IMR-90 (cell line): ENCODE measurements around the gene DMD. TPM values are rescaled to one million over a fixed set of nuclear protein-coding genes. Genes with fewer than 3 reads are reported as not detected.

ENCODE experiments used
- ATAC-seq: fragments of 200-7000 bp; cut with Tn5 transposase; 2 replicates; pipeline ENCODE4 v1.9.1; 2020; ENCODE audit warnings: low read depth, mild to moderate bottlenecking, moderate library complexity
- BruUV-seq: library from RNA; stranded (reverse); fragments of 400-500 nt; replicated peaks from 2 replicates; lab custom pipeline; 2021; lab: Mats Ljungman, UMichigan
- CTCF ChIA-PET: fragments of 300-600 bp; formaldehyde crosslinking; extraction: SDS; loops from one replicate; lab custom pipeline; 2021; ENCODE audit warnings: antibody characterized with exemption; lab: Yijun Ruan, JAX
- POLR2A ChIA-PET: fragments of 300-600 bp; sonication (Branson Sonifier 250); formaldehyde crosslinking; loops from one replicate; lab custom pipeline; 2022; ENCODE audit warnings: antibody characterized with exemption; ENCODE audit not compliant: unreplicated experiment; lab: Charles Lee
- DNase-seq: peaks from one replicate; pipeline ENCODE4 v3.0.0; 2013
- H2AFZ ChIP-seq: replicated peaks from 2 replicates; pipeline ENCODE3; 2013; ENCODE audit warnings: low read length, mild to moderate bottlenecking; ENCODE audit not compliant: poor library complexity
- H2AK5ac ChIP-seq: 2 replicates; pipeline ENCODE4 v1.6.1; 2013; ENCODE audit warnings: low read depth, low read length, inconsistent platforms
- H2AK9ac ChIP-seq: replicated peaks from 2 replicates; pipeline ENCODE3; 2013; ENCODE audit warnings: mild to moderate bottlenecking, low read depth, low read length, moderate library complexity; ENCODE audit not compliant: poor library complexity
- H2BK120ac ChIP-seq: 2 replicates; pipeline ENCODE4 v1.6.1; 2013; ENCODE audit warnings: low read depth, low read length, inconsistent platforms
- H2BK15ac ChIP-seq: 3 replicates; pipeline ENCODE4 v1.6.1; 2013; ENCODE audit warnings: low read depth, low read length, inconsistent platforms
- H2BK20ac ChIP-seq: 2 replicates; pipeline ENCODE4 v1.6.1; 2013; ENCODE audit warnings: low read depth, mild to moderate bottlenecking, inconsistent platforms, low read length, moderate library complexity
- H2BK5ac ChIP-seq: 2 replicates; pipeline ENCODE4 v1.6.1; 2013; ENCODE audit warnings: mild to moderate bottlenecking, low read depth, low read length, inconsistent platforms; ENCODE audit not compliant: poor library complexity, severe bottlenecking
- H3K14ac ChIP-seq: replicated peaks from 2 replicates; pipeline ENCODE4 v1.6.1; 2013; ENCODE audit warnings: low read depth, low read length, inconsistent platforms
- H3K18ac ChIP-seq: 2 replicates; pipeline ENCODE4 v1.6.1; 2013; ENCODE audit warnings: low read depth, low read length, control low read depth
- H3K23ac ChIP-seq: 2 replicates; pipeline ENCODE4 v1.6.1; 2013; ENCODE audit warnings: low read depth, low read length, inconsistent platforms
- H3K27ac ChIP-seq: 2 replicates; pipeline ENCODE4 v1.5.1; 2013; ENCODE audit warnings: mild to moderate bottlenecking, control low read depth, low read length; ENCODE audit not compliant: insufficient read depth
- H3K27me3 ChIP-seq: 2 replicates; pipeline ENCODE4 v1.6.1; 2013; ENCODE audit warnings: low read length; ENCODE audit not compliant: control insufficient read depth, insufficient read depth
- H3K36me3 ChIP-seq: 2 replicates; pipeline ENCODE4 v1.6.1; 2013; ENCODE audit warnings: low read length, mixed read lengths; ENCODE audit not compliant: control insufficient read depth, insufficient read depth
- H3K4ac ChIP-seq: 2 replicates; pipeline ENCODE4 v1.6.1; 2013; ENCODE audit warnings: low read depth, low read length, inconsistent platforms
- H3K4me1 ChIP-seq: 2 replicates; pipeline ENCODE4 v1.6.1; 2013; ENCODE audit warnings: low read length, mixed read lengths; ENCODE audit not compliant: control insufficient read depth, insufficient read depth
- H3K4me2 ChIP-seq: 2 replicates; pipeline ENCODE4 v1.6.1; 2013; ENCODE audit warnings: low read depth, mild to moderate bottlenecking, control low read depth, low read length, moderate library complexity
- H3K4me3 ChIP-seq: 2 replicates; pipeline ENCODE4 v1.5.1; 2013; ENCODE audit warnings: low read depth, mild to moderate bottlenecking, control low read depth, low read length, moderate library complexity; ENCODE audit not compliant: insufficient read depth
- H3K56ac ChIP-seq: 2 replicates; pipeline ENCODE4 v1.6.1; 2013; ENCODE audit warnings: low read length, inconsistent platforms; ENCODE audit not compliant: insufficient read depth; ENCODE audit errors: extremely low read depth
- H3K79me1 ChIP-seq, 2 experiments: 2 replicates each; pipeline ENCODE4 v1.6.1; 2013; ENCODE audit warnings: low read length in 2 of 2, inconsistent platforms in 1 of 2, low read depth in 1 of 2
- H3K9ac ChIP-seq: 2 replicates; pipeline ENCODE4 v1.6.1; 2013; ENCODE audit warnings: low read depth, low read length, control low read depth
- H3K9me1 ChIP-seq: 2 replicates; pipeline ENCODE4 v1.6.1; 2013; ENCODE audit warnings: low read length, inconsistent platforms; ENCODE audit not compliant: insufficient read depth
- H3K9me3 ChIP-seq: 2 replicates; pipeline ENCODE4 v1.6.1; 2013; ENCODE audit warnings: low read length; ENCODE audit not compliant: control insufficient read depth, insufficient read depth
- H4K20me1 ChIP-seq: 2 replicates; pipeline ENCODE4 v1.6.1; 2013; ENCODE audit warnings: low read length, inconsistent platforms; ENCODE audit not compliant: insufficient read depth
- H4K5ac ChIP-seq: 2 replicates; pipeline ENCODE4 v1.6.1; 2013; ENCODE audit warnings: mild to moderate bottlenecking, low read depth, low read length, control low read depth
- H4K8ac ChIP-seq, 2 experiments: 2 replicates each; pipeline ENCODE4 v1.6.1; 2013; ENCODE audit warnings: low read depth in 2 of 2, low read length in 2 of 2, control low read depth in 1 of 2, inconsistent platforms in 1 of 2
- H4K91ac ChIP-seq: 2 replicates; pipeline ENCODE4 v1.6.1; 2013; ENCODE audit warnings: low read depth, low read length, inconsistent platforms; ENCODE audit not compliant: insufficient read depth
- CEBPB ChIP-seq: IDR thresholded peaks from 2 replicates; pipeline ENCODE4 v1.6.1; 2012; ENCODE audit warnings: low read depth, low read length, improper control_type of control experiment
- CTCF ChIP-seq: conservative IDR thresholded peaks from 2 replicates; pipeline ENCODE4 v1.5.1; 2012; ENCODE audit warnings: mild to moderate bottlenecking, low read depth, low read length, improper control_type of control experiment
- FOS ChIP-seq: fragments of 150-350 bp; IDR thresholded peaks from 2 replicates; pipeline ENCODE4 v1.6.1; 2016; ENCODE audit warnings: low read depth, low read length
- MAFK ChIP-seq: IDR thresholded peaks from 2 replicates; pipeline ENCODE4 v1.6.1; 2012; ENCODE audit warnings: low read depth, low read length, improper control_type of control experiment
- MAZ ChIP-seq: IDR thresholded peaks from 2 replicates; pipeline ENCODE4 v1.6.1; 2012; ENCODE audit warnings: low read depth, mild to moderate bottlenecking, low read length, improper control_type of control experiment, moderate library complexity, borderline replicate concordance
- MXI1 ChIP-seq: IDR thresholded peaks from 2 replicates; pipeline ENCODE4 v1.6.1; 2012; ENCODE audit warnings: low read depth, mild to moderate bottlenecking, low read length, moderate library complexity, borderline replicate concordance
- NFE2L2 ChIP-seq: fragments of 150-350 bp; IDR thresholded peaks from 2 replicates; pipeline ENCODE4 v1.6.1; 2016; ENCODE audit warnings: low read depth, mild to moderate bottlenecking, low read length
- POLR2A ChIP-seq: IDR thresholded peaks from 2 replicates; pipeline ENCODE4 v1.6.1; 2012; ENCODE audit warnings: mild to moderate bottlenecking, low read depth, low read length
- RAD21 ChIP-seq: IDR thresholded peaks from 2 replicates; pipeline ENCODE4 v1.6.1; 2012; ENCODE audit warnings: low read length, improper control_type of control experiment
- RCOR1 ChIP-seq: IDR thresholded peaks from 2 replicates; pipeline ENCODE4 v1.6.1; 2012; ENCODE audit warnings: mild to moderate bottlenecking, low read length, improper control_type of control experiment; ENCODE audit not compliant: insufficient replicate concordance
- RFX5 ChIP-seq: IDR thresholded peaks from 2 replicates; pipeline ENCODE4 v1.8.0; 2012; ENCODE audit warnings: low read depth, mild to moderate bottlenecking, low read length, moderate library complexity
- SMC3 ChIP-seq: fragments of 150-350 bp; IDR thresholded peaks from 2 replicates; pipeline ENCODE4 v1.6.1; 2016; ENCODE audit warnings: low read depth, mild to moderate bottlenecking, antibody characterized with exemption, low read length, moderate library complexity
- USF2 ChIP-seq: fragments of 150-350 bp; IDR thresholded peaks from 2 replicates; pipeline ENCODE4 v1.6.1; 2017; ENCODE audit warnings: mild to moderate bottlenecking, antibody characterized with exemption, low read length, low read depth
- WGBS, 2 experiments: methylation state at CpG; one replicate each; pipeline versions ENCODE4 v1.1.5 to v1.1.7; 2013; ENCODE audit warnings: missing lambda C conversion rate in 2 of 2; ENCODE audit not compliant: insufficient read length in 1 of 2; ENCODE audit errors: extremely low coverage in 2 of 2; 5-methylcytosine and 5-hydroxymethylcytosine counted together
- dilution Hi-C: fragments of 300-500 bp; cut with HindIII; formaldehyde crosslinking; loops from one replicate; pipeline ENCODE4 v1.14.3; 2018; ENCODE audit warnings: low sequenced_read_pairs; ENCODE audit not compliant: unreplicated experiment
- in situ Hi-C: fragments of 300-500 bp; cut with MboI; formaldehyde crosslinking; loops from 3 replicates; pipeline ENCODE4 v1.14.3; 2019; ENCODE audit warnings: low sequenced_read_pairs, inconsistent platforms, mixed read lengths
- intact Hi-C: fragments of 100-400 bp; cut with micrococcal nuclease; formaldehyde crosslinking; loops from 2 replicates; pipeline ENCODE4 v1.10.0; 2022
- polyA plus RNA-seq, 3 experiments: library from polyadenylated mRNA; depleted of rRNA; stranded (reverse); fragments of >200 nt; gene quantifications; 2 replicates each; pipeline ENCODE4 v1.2.3, GENCODE V29; 2012; ENCODE audit warnings: low replicate concordance in 1 of 3
- total RNA-seq: library from RNA; depleted of rRNA; stranded (reverse); fragments of >200 nt; gene quantifications from 2 replicates; pipeline ENCODE4 v1.2.3, GENCODE V29; 2012
- TF ChIP-seq, protein P1 (sequence below): fragments of 150-350 bp; IDR thresholded peaks from 2 replicates; pipeline ENCODE4 v1.6.1; 2016; ENCODE audit warnings: low read depth, mild to moderate bottlenecking, low read length, moderate library complexity, borderline replicate concordance

DMD gene
- total and polyA plus RNA-seq, 2 of the 4 experiments (the other 2 are of a cell fraction), result 6.6 to 11.8 TPM

DNA sequence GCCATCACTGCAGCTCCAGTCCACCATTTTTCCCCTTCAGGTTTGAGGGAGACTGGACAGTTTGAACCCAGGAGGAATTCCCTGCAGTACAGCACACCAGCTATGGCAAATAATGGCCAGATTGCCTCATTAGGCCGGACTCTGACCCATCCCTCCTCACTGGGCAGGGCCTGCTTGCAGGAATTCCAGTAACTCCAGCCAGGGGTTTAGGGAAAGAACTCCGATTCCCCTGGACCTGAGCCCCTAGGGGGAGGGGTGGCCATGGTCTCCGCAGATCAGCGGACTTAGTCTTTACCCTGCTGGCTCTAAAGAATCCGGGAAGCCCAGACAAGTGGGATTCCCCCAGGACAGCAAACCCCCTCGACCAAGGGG is 342.8 kb downstream of the DMD start:
- no peak overlapping the region for H4K5ac ChIP-seq
- no peak overlapping the region for H4K91ac ChIP-seq
- H3K9me3 ChIP-seq, result no peaks in the 10 kb centered on the region
- no peak overlapping the region for H3K14ac ChIP-seq
- intact Hi-C loops, result no loop called here
- H3K27ac ChIP-seq, result no peak overlapping the region
- no TSS peak for BruUV-seq
- H2BK120ac ChIP-seq, result no peak overlapping the region
- no peak overlapping the region for H3K56ac ChIP-seq
- H2BK15ac ChIP-seq, result no peak overlapping the region
- no peak overlapping the region for H2AK9ac ChIP-seq
- no peak overlapping the region for H2AFZ ChIP-seq
- no peak overlapping the region for H3K18ac ChIP-seq
- no peak overlapping the region for H4K8ac ChIP-seq
- no peak overlapping the region for H2AK5ac ChIP-seq
- no peak overlapping the region for H2BK5ac ChIP-seq
- ATAC-seq, result no peak
- WGBS, 2 experiments, result no CpG with 5 or more reads among the region's 6 CpGs
- no peaks in the 10 kb centered on the region for H3K36me3 ChIP-seq
- TF ChIP-seq CEBPB, result no peak
- TF ChIP-seq RFX5, result no peak
- no peak for TF ChIP-seq MAFK
- no peak for TF ChIP-seq CTCF
- no peak for TF ChIP-seq USF2
- TF ChIP-seq NFE2L2, result no peak
- TF ChIP-seq POLR2A, result no peak
- no peak for TF ChIP-seq FOS
- TF ChIP-seq MXI1, result no peak
- no peak for TF ChIP-seq SMC3
- no peak for TF ChIP-seq MAZ
- TF ChIP-seq, protein P1, sequence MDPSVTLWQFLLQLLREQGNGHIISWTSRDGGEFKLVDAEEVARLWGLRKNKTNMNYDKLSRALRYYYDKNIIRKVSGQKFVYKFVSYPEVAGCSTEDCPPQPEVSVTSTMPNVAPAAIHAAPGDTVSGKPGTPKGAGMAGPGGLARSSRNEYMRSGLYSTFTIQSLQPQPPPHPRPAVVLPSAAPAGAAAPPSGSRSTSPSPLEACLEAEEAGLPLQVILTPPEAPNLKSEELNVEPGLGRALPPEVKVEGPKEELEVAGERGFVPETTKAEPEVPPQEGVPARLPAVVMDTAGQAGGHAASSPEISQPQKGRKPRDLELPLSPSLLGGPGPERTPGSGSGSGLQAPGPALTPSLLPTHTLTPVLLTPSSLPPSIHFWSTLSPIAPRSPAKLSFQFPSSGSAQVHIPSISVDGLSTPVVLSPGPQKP, result no peak
- no peak for TF ChIP-seq RCOR1
- no peak for TF ChIP-seq RAD21
- ChIA-PET POLR2A (no interaction called here), CTCF (no interaction called here)
- no peaks in the 10 kb centered on the region for H3K9me1 ChIP-seq
- no peak overlapping the region for H3K23ac ChIP-seq
- H3K4me3 ChIP-seq, result no peak overlapping the region
- no peak overlapping the region for H3K4me2 ChIP-seq
- in situ Hi-C loops, result no loop called here
- H3K4me1 ChIP-seq, result no peaks in the 10 kb centered on the region; the same call in 1 of the 2 replicates
- H3K9ac ChIP-seq, result no peak overlapping the region
- H4K20me1 ChIP-seq, result no peaks in the 10 kb centered on the region
- H2BK20ac ChIP-seq, result no peak overlapping the region
- H3K27me3 ChIP-seq, result no peaks in the 10 kb centered on the region
- no peaks in the 10 kb centered on the region for H3K79me1 ChIP-seq
- H3K4ac ChIP-seq, result no peak overlapping the region
- dilution Hi-C loops, result no loop called here
- no peak for DNase-seq
